HepG2 (cell line): Measurements from ENCODE around the gene HSD11B1. TPM values are rescaled to one million over a fixed set of nuclear protein-coding genes. Genes with fewer than 3 reads are reported as not detected.

Source experiments
- ATF7-NPFF ChIP-seq: sonication (generic); formaldehyde crosslinking; IDR thresholded peaks from 2 replicates; pipeline ENCODE4 v1.8.1; 2023; ENCODE audit warnings: mild to moderate bottlenecking, low read depth, missing genetic modification reagents, moderate library complexity
- HDAC1 ChIP-seq: sonication (generic); formaldehyde crosslinking; IDR thresholded peaks from 2 replicates; pipeline ENCODE4 v1.5.1; 2020; ENCODE audit warnings: mild to moderate bottlenecking, missing genetic modification reagents
- ISL2 ChIP-seq: sonication (generic); formaldehyde crosslinking; IDR thresholded peaks from 2 replicates; pipeline ENCODE4 v1.5.0; 2020; ENCODE audit warnings: missing genetic modification reagents
- KIAA2018 ChIP-seq: sonication (generic); formaldehyde crosslinking; IDR thresholded peaks from 2 replicates; pipeline ENCODE4 v1.5.0; 2020; ENCODE audit warnings: mild to moderate bottlenecking, missing genetic modification reagents, borderline replicate concordance
- MIER2 ChIP-seq: IDR thresholded peaks from 2 replicates; pipeline ENCODE4 v1.6.1; 2016; ENCODE audit warnings: missing biosample characterization, missing genetic modification reagents
- MLLT10 ChIP-seq: sonication (generic); formaldehyde crosslinking; IDR thresholded peaks from 2 replicates; pipeline ENCODE4 v1.4.0; 2020; ENCODE audit warnings: missing genetic modification reagents
- NFIB ChIP-seq: sonication (generic); formaldehyde crosslinking; IDR thresholded peaks from 2 replicates; pipeline ENCODE4 v1.9.0; 2021; ENCODE audit warnings: missing genetic modification reagents, mild to moderate bottlenecking, borderline replicate concordance
- POGZ ChIP-seq: sonication (generic); formaldehyde crosslinking; IDR thresholded peaks from 2 replicates; pipeline ENCODE4 v1.4.0; 2020; ENCODE audit warnings: mild to moderate bottlenecking, missing genetic modification reagents
- RORA ChIP-seq: sonication (generic); formaldehyde crosslinking; IDR thresholded peaks from 2 replicates; pipeline ENCODE4 v1.5.0; 2020; ENCODE audit warnings: mild to moderate bottlenecking, missing genetic modification reagents, moderate library complexity
- XBP1 ChIP-seq: sonication (generic); formaldehyde crosslinking; IDR thresholded peaks from 2 replicates; pipeline ENCODE4 v1.5.0; 2020; ENCODE audit warnings: missing genetic modification reagents
- ZBTB37 ChIP-seq: sonication (generic); formaldehyde crosslinking; IDR thresholded peaks from 2 replicates; pipeline ENCODE4 v1.4.0; 2020; ENCODE audit warnings: mild to moderate bottlenecking, missing genetic modification reagents
- ZFP82 ChIP-seq: sonication (generic); formaldehyde crosslinking; IDR thresholded peaks from 2 replicates; pipeline ENCODE4 v1.5.1; 2020; ENCODE audit warnings: mild to moderate bottlenecking, missing genetic modification reagents, borderline replicate concordance
- ZNF136 ChIP-seq: sonication (generic); formaldehyde crosslinking; IDR thresholded peaks from 2 replicates; pipeline ENCODE4 v1.8.1; 2022; ENCODE audit warnings: low read depth, mild to moderate bottlenecking, moderate library complexity, missing genetic modification reagents
- ZNF180 ChIP-seq: sonication (generic); formaldehyde crosslinking; IDR thresholded peaks from 2 replicates; pipeline ENCODE4 v1.4.0; 2020; ENCODE audit warnings: low read depth, missing genetic modification reagents, borderline replicate concordance
- ZNF713 ChIP-seq: sonication (generic); formaldehyde crosslinking; IDR thresholded peaks from 2 replicates; pipeline ENCODE4 v1.4.0; 2020; ENCODE audit warnings: mild to moderate bottlenecking, missing genetic modification reagents
- ZSCAN20 ChIP-seq: sonication (generic); formaldehyde crosslinking; IDR thresholded peaks from 2 replicates; pipeline ENCODE4 v1.4.0; 2020; ENCODE audit warnings: missing genetic modification reagents, mild to moderate bottlenecking, borderline replicate concordance
- ZZZ3 ChIP-seq: sonication (generic); formaldehyde crosslinking; IDR thresholded peaks from 2 replicates; pipeline ENCODE4 v1.4.0; 2020; ENCODE audit warnings: missing genetic modification reagents, mild to moderate bottlenecking, borderline replicate concordance
- polyA plus RNA-seq, 8 experiments: library from polyadenylated mRNA; depleted of rRNA in 3 of 8; stranded (reverse) in 7 of 8; unstranded in 1 of 8; fragments of >200 nt; fragmentation: Illumina TruSeq in 4 of 8; extraction: Trizol in 4 of 8; gene quantifications; 2 replicates each; pipeline versions ENCODE4 v1.2.1 to v1.2.3, GENCODE V29; 2011 to 2016; ENCODE audit warnings: low read depth in 4 of 8, missing spikeins in 1 of 8, mixed read lengths in 1 of 8; ENCODE audit not compliant: insufficient read depth in 1 of 8
- total RNA-seq, 5 experiments: library from RNA; depleted of rRNA; stranded (reverse); fragments of >200 nt; fragmentation: Illumina TruSeq; extraction: Trizol; gene quantifications; 2 replicates each; pipeline ENCODE4 v1.2.3, GENCODE V29; 2016; ENCODE audit warnings: low read depth in 1 of 5
- TF ChIP-seq, protein P1 (sequence below): sonication (generic); formaldehyde crosslinking; IDR thresholded peaks from 2 replicates; pipeline ENCODE4 v1.5.0; 2020; ENCODE audit warnings: missing genetic modification reagents

Gene HSD11B1
- total and polyA plus RNA-seq, 2 of the 13 experiments (the other 11 are each of a cell fraction or from before 2014, with no cell fraction given): not detected

DNA sequence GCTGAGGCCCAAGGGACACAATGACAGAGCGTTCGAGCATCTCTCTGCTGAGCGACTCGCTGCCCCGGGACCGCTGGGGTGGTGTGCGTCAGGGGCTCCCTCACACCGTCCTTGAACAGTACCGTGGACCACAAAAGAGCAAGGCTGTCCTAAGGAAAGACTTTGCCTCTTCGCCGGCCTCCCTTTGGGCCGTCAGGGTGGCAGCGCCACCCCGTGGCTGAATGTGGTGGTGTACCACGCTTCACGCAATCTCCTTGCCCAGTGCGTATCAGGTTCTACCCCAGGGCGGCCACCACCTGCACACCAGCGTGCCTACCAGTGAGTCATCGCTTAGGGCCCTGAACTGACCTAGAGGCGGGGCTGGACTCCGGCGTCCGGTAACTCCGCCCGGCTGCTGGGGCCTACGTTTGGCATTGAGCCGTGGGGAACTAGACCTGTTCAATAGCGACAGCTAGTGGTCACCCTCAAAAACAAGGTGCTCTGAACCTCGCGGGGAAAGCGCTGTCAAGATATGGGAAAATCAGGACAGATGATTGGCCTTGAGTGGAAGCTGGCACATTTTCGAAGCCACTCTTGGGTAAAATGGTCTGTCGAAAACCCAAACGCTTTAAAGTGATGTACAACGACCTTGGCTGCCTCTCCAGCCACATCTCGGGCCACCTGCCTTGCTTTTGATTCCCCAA is 43.1 kb downstream of the HSD11B1 start (continued):
- TF ChIP-seq KIAA2018 (CRISPR knock-in tag) (no peak), NFIB (no peak), ZNF180 (CRISPR knock-in tag) (no peak), ZSCAN20 (no peak), ZZZ3 (CRISPR knock-in tag) (peak; percentile 31; the same call in 1 of the 2 replicates), RORA (CRISPR knock-in tag) (no peak), ATF7-NPFF (CRISPR knock-in tag) (no peak), ZFP82 (CRISPR knock-in tag) (no peak), MLLT10 (CRISPR knock-in tag) (no peak), POGZ (CRISPR knock-in tag) (peak; percentile 90), ZBTB37 (no peak), HDAC1 (no peak), ZNF713 (CRISPR knock-in tag) (0 out of 2 replicates have a peak, but pooled peaks have one; percentile 60), ZNF136 (CRISPR knock-in tag) (no peak), MIER2 (CRISPR knock-in tag) (0 out of 2 replicates have a peak, but pooled peaks have one; percentile 48), XBP1 (CRISPR knock-in tag) (no peak), ISL2 (CRISPR knock-in tag) (0 out of 2 replicates have a peak, but pooled peaks have one; percentile 36)
- TF ChIP-seq, protein P1, sequence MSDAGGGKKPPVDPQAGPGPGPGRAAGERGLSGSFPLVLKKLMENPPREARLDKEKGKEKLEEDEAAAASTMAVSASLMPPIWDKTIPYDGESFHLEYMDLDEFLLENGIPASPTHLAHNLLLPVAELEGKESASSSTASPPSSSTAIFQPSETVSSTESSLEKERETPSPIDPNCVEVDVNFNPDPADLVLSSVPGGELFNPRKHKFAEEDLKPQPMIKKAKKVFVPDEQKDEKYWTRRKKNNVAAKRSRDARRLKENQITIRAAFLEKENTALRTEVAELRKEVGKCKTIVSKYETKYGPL: no peak
